ENCODE measurements around the gene PARVA. TPM values are rescaled to one million over a fixed set of nuclear protein-coding genes. Genes with fewer than 3 reads are reported as not detected.
A peak's percentile ranks its signal among the peaks of the same experiment; 100 is the strongest.

The PARVA gene
- total and polyA plus RNA-seq, 2 of the 4 experiments (the other 2 are of a cell fraction), result 65.2 to 80.2 TPM

- intact Hi-C loops (cut with micrococcal nuclease), result no loop called here
- H2BK20ac ChIP-seq (ENCODE audit: low read depth, low read length), result no peak overlapping the region
- CTCF ChIA-PET, result no interaction called here
- H4K91ac ChIP-seq (ENCODE audit: insufficient read depth, low read depth, low read length), result no peak overlapping the region
- H2BK15ac ChIP-seq (ENCODE audit: low read depth, low read length), result no peak overlapping the region
- POLR2A ChIA-PET (ENCODE audit: unreplicated experiment), result no interaction called here
- WGBS, 2 experiments (ENCODE audit: extremely low coverage in 2 of 2, insufficient read length in 1 of 2), result no CpG with 5 or more reads among the region's 3 CpGs
- no TSS peak for BruUV-seq (replicated peaks)
- peaks cover 29% of the 10 kb centered on the region for H3K36me3 ChIP-seq (ENCODE audit: control insufficient read depth, insufficient read depth, low read length)
- no peak overlapping the region for H3K4me3 ChIP-seq (ENCODE audit: insufficient read depth, low read depth, low read length)
- H3K14ac ChIP-seq (replicated peaks; ENCODE audit: low read depth, low read length), result no peak overlapping the region
- in situ Hi-C loops (cut with MboI; ENCODE audit: low sequenced_read_pairs), result no loop called here
- H2AFZ ChIP-seq (replicated peaks; ENCODE audit: low read length, poor library complexity), result no peak overlapping the region
- no peak overlapping the region for H2AK5ac ChIP-seq (ENCODE audit: low read depth, low read length)
- DNase-seq, result no peak
- ATAC-seq (ENCODE audit: low read depth), result no peak
- no peak overlapping the region for H3K4me2 ChIP-seq (ENCODE audit: low read depth, low read length)
- H3K9ac ChIP-seq (ENCODE audit: low read depth, low read length), result no peak overlapping the region
- no peaks in the 10 kb centered on the region for H3K27me3 ChIP-seq (ENCODE audit: control insufficient read depth, insufficient read depth, low read length)
- no peak overlapping the region for H2BK5ac ChIP-seq (ENCODE audit: low read depth, low read length, poor library complexity, severe bottlenecking)
- H4K8ac ChIP-seq (ENCODE audit: low read depth in 2 of 2, low read length in 2 of 2), result no peak overlapping the region
- H3K23ac ChIP-seq (ENCODE audit: low read depth, low read length), result no peak overlapping the region
- H4K20me1 ChIP-seq (ENCODE audit: insufficient read depth, low read length), result peaks cover 7% of the 10 kb centered on the region; the same call in 1 of the 2 replicates
- no peaks in the 10 kb centered on the region for H3K9me3 ChIP-seq (ENCODE audit: control insufficient read depth, insufficient read depth, low read length)
- H3K4me1 ChIP-seq (ENCODE audit: control insufficient read depth, insufficient read depth, low read length), result peaks cover 19% of the 10 kb centered on the region
- H3K18ac ChIP-seq (ENCODE audit: low read depth, low read length), result no peak overlapping the region
- dilution Hi-C loops (cut with HindIII; ENCODE audit: low sequenced_read_pairs, unreplicated experiment), result no loop called here
- no peak overlapping the region for H2BK120ac ChIP-seq (ENCODE audit: low read depth, low read length)
- no peak overlapping the region for H3K4ac ChIP-seq (ENCODE audit: low read depth, low read length)
- H3K27ac ChIP-seq (ENCODE audit: insufficient read depth, low read length), result peak overlapping the region; percentile 33; the same call in 1 of the 2 replicates
- no peak for TF ChIP-seq RCOR1 (IDR thresholded peaks at IDR 0.05; ENCODE audit: insufficient replicate concordance, low read length)
- TF ChIP-seq CEBPB (IDR thresholded peaks at IDR 0.05; ENCODE audit: low read depth, low read length), result no peak
- TF ChIP-seq SMC3 (IDR thresholded peaks at IDR 0.05; ENCODE audit: low read depth, low read length), result no peak
- H4K5ac ChIP-seq (ENCODE audit: low read depth, low read length), result no peak overlapping the region
- H2AK9ac ChIP-seq (replicated peaks; ENCODE audit: low read depth, low read length, poor library complexity), result no peak overlapping the region
- no peak overlapping the region for H3K56ac ChIP-seq (ENCODE audit: extremely low read depth, insufficient read depth, low read length)
- peaks cover 26% of the 10 kb centered on the region for H3K9me1 ChIP-seq (ENCODE audit: insufficient read depth, low read length)
- peaks cover 13 to 62% of the 10 kb centered on the region in 2 experiments for H3K79me1 ChIP-seq (ENCODE audit: low read depth in 1 of 2, low read length in 2 of 2)
Observed at GRCh38 chr11:12499071-12499470, 121.7 kb downstream of the PARVA start.
